Fibroblast of lung (primary cell): Measurements from ENCODE around the gene RPGR. TPM values are rescaled to one million over a fixed set of nuclear protein-coding genes. Genes with fewer than 3 reads are reported as not detected.
A peak's percentile ranks its signal among the peaks of the same experiment; 100 is the strongest.

Experiments used
- DNase-seq, 2 donors: peaks; one replicate each; pipeline versions ENCODE4 v3.0.0 to v3.0.0-alpha.2; 2010; ENCODE audit warnings: low read depth in 2 of 2
- H2AFZ ChIP-seq: 2 replicates; pipeline ENCODE4 v1.5.1; 2012; ENCODE audit warnings: low read length, control low read depth, inconsistent platforms
- H3K27ac ChIP-seq: 2 replicates; pipeline ENCODE4 v1.5.1; 2011; ENCODE audit warnings: low read length, control low read depth; ENCODE audit not compliant: insufficient read depth
- H3K27me3 ChIP-seq: 2 replicates; pipeline ENCODE4 v1.5.1; 2011; ENCODE audit warnings: mild to moderate bottlenecking, low read length; ENCODE audit not compliant: control insufficient read depth, insufficient read depth
- H3K36me3 ChIP-seq: 2 replicates; pipeline ENCODE4 v1.5.1; 2011; ENCODE audit warnings: low read length; ENCODE audit not compliant: control insufficient read depth, insufficient read depth
- H3K4me1 ChIP-seq: 2 replicates; pipeline ENCODE4 v1.5.1; 2011; ENCODE audit warnings: low read length; ENCODE audit not compliant: control insufficient read depth, insufficient read depth; ENCODE audit errors: extremely low read depth
- H3K4me2 ChIP-seq: 2 replicates; pipeline ENCODE4 v1.5.1; 2011; ENCODE audit warnings: low read length, control low read depth; ENCODE audit not compliant: insufficient read depth; ENCODE audit errors: extremely low read depth
- H3K4me3 ChIP-seq, 4 experiments: fragments of 200-600 bp in 1 of 4; sonication (generic) in 1 of 4; replicated peaks in 1 of 4; 2 replicates each; pipeline ENCODE4 v1.5.1; 2011 to 2016; ENCODE audit warnings: low read length in 4 of 4, low read depth in 3 of 4, mild to moderate bottlenecking in 3 of 4, control low read depth in 2 of 4, inconsistent platforms in 1 of 4, mixed read lengths in 1 of 4; ENCODE audit not compliant: insufficient read depth in 1 of 4; ENCODE audit errors: control extremely low read depth in 1 of 4
- H3K79me2 ChIP-seq: 2 replicates; pipeline ENCODE4 v1.5.1; 2012; ENCODE audit warnings: mild to moderate bottlenecking, low read length, inconsistent platforms; ENCODE audit not compliant: control insufficient read depth, insufficient read depth
- H3K9ac ChIP-seq: 2 replicates; pipeline ENCODE4 v1.5.1; 2011; ENCODE audit warnings: mild to moderate bottlenecking, low read length, control low read depth; ENCODE audit not compliant: insufficient read depth
- H3K9me3 ChIP-seq: 2 replicates; pipeline ENCODE4 v1.5.1; 2012; ENCODE audit warnings: low read depth, low read length; ENCODE audit not compliant: control insufficient read depth, insufficient read depth
- H4K20me1 ChIP-seq: 2 replicates; pipeline ENCODE4 v1.5.1; 2011; ENCODE audit warnings: low read length; ENCODE audit not compliant: control insufficient read depth, insufficient read depth; ENCODE audit errors: extremely low read depth
- CTCF ChIP-seq, 2 donors: IDR thresholded peaks in 1 of 2; conservative IDR thresholded peaks in 1 of 2; 1 replicate in 1 of 2; 2 replicates in 1 of 2; pipeline ENCODE4 v1.5.1; 2011 to 2012; ENCODE audit warnings: low read length in 2 of 2, control low read depth in 1 of 2, inconsistent platforms in 1 of 2, low read depth in 1 of 2, mild to moderate bottlenecking in 1 of 2
- EZH2 ChIP-seq: IDR thresholded peaks from 2 replicates; pipeline ENCODE4 v1.5.1; 2012; ENCODE audit warnings: low read length, control low read depth, mild to moderate bottlenecking; ENCODE audit errors: missing control alignments
- polyA plus RNA-seq, 2 donors: library from polyadenylated mRNA; depleted of rRNA in 1 of 2; stranded (reverse) in 1 of 2; unstranded in 1 of 2; fragments of >200 nt; gene quantifications; 2 replicates each; pipeline ENCODE4 v1.2.1, GENCODE V29; 2011 to 2012; ENCODE audit warnings: missing spikeins in 1 of 2
- total RNA-seq: library from RNA; depleted of rRNA; stranded (reverse); fragments of >200 nt; gene quantifications from 2 replicates; pipeline ENCODE4 v1.2.1, GENCODE V29; 2014

The RPGR gene
- total and polyA plus RNA-seq, 2 donors (not counting 1 experiment from before 2014, with no cell fraction given): 1.9 to 5.3 TPM

- Histone ChIP-seq H3K4me3 (no peak overlapping the region), H3K9ac (no peak overlapping the region), H3K4me2 (no peak overlapping the region), H3K9me3 (no peaks in the 10 kb centered on the region), H2AFZ (no peak overlapping the region), H3K27ac (no peak overlapping the region), H3K27me3 (no peaks in the 10 kb centered on the region), H3K79me2 (no peaks in the 10 kb centered on the region), H4K20me1 (no peaks in the 10 kb centered on the region), H3K36me3 (no peaks in the 10 kb centered on the region), H3K4me1 (peaks cover 5% of the 10 kb centered on the region)
- TF ChIP-seq EZH2 (no peak), CTCF (conservative IDR thresholded peaks at IDR 0.05 in 1 of 2, IDR thresholded peaks at IDR 0.05 in 1 of 2; ENCODE audit: low read depth in 1 of 2, low read length in 2 of 2) (no peak)
- peak in 1 of 2 donors; percentile 62 for DNase-seq
Measured at GRCh38 chrX:38278682-38279081, 48.6 kb downstream of the RPGR start.

- Histone ChIP-seq H3K4me3 (no peak overlapping the region), H3K27ac (no peak overlapping the region), H4K20me1 (no peaks in the 10 kb centered on the region), H3K36me3 (no peaks in the 10 kb centered on the region), H3K27me3 (no peaks in the 10 kb centered on the region), H3K9me3 (no peaks in the 10 kb centered on the region), H3K79me2 (no peaks in the 10 kb centered on the region), H3K4me1 (peaks cover 5% of the 10 kb centered on the region), H3K4me2 (no peak overlapping the region), H2AFZ (no peak overlapping the region), H3K9ac (no peak overlapping the region)
- DNase-seq: no peak
- TF ChIP-seq EZH2 (no peak), CTCF (conservative IDR thresholded peaks at IDR 0.05 in 1 of 2, IDR thresholded peaks at IDR 0.05 in 1 of 2; ENCODE audit: low read depth in 1 of 2, low read length in 2 of 2) (no peak)
Measured at GRCh38 chrX:38277802-38278201, 49.5 kb downstream of the RPGR start.

GRCh38 chrX:38277136-38277535, 50.2 kb downstream of the RPGR start:
- no peaks in the 10 kb centered on the region for H3K36me3 ChIP-seq
- no peak for DNase-seq
- peaks cover 5% of the 10 kb centered on the region for H3K4me1 ChIP-seq
- H3K9me3 ChIP-seq: no peaks in the 10 kb centered on the region
- H3K27me3 ChIP-seq: no peaks in the 10 kb centered on the region
- no peak overlapping the region for H3K27ac ChIP-seq
- no peak overlapping the region for H3K4me2 ChIP-seq
- no peak overlapping the region for H3K9ac ChIP-seq
- H4K20me1 ChIP-seq: no peaks in the 10 kb centered on the region
- no peaks in the 10 kb centered on the region for H3K79me2 ChIP-seq
- no peak for TF ChIP-seq CTCF (conservative IDR thresholded peaks at IDR 0.05 in 1 of 2, IDR thresholded peaks at IDR 0.05 in 1 of 2; ENCODE audit: low read depth in 1 of 2, low read length in 2 of 2)
- no peak for TF ChIP-seq EZH2
- H2AFZ ChIP-seq: no peak overlapping the region
- H3K4me3 ChIP-seq: no peak overlapping the region
